ENCODE data around the gene TMEM158. TPM values are rescaled to one million over a fixed set of nuclear protein-coding genes. Genes with fewer than 3 reads are reported as not detected.
A peak's percentile ranks its signal among the peaks of the same experiment; 100 is the strongest.

The TMEM158 gene
- total RNA-seq, 2 donors from 2014 or later: not detected

DNA sequence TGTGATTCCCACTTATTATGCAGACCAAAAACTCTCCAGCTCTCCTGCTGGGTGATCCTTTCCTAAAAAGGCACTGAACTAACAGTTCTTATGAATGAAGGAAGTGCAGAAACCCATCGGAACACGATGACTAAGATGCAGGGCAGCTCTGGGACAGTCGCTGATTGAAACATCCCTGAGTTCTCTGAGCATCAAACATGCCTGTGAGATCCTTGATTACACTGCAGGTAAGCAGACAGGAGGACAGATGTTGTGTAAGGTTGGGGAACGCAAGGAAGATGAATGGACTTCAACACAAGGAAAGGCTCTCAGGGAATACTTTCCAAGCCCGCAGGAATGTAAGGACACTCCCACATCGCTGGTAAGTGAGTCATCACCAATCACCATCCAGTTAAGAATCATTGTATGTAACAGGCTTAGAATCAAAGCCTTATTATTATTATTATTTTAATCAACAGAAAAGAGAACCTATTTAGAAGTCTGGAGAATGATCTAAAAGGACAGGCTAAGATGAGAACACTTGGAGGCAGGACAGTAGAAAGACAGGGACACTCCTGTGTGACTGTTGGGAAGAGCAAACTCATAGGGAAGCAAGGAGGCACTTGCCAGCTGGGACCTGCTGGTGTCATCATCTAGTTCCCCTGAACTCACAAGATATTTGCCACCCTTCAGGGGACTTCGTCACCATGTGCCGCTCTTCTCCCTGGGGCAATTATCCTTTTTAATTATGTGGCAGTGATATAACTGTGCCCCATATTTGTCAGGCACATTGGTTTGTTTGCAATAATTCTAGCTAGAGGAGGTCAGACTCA is 26.0 kb downstream of the TMEM158 start:
- Mint-ChIP-seq H3K36me3 (ENCODE audit: low read depth) (no peaks in the 10 kb centered on the region), H3K4me1 (no peaks in the 10 kb centered on the region), H3K9me3 (no peaks in the 10 kb centered on the region), H3K4me3 (no peak overlapping the region), H3K27ac (no peak overlapping the region), H3K27me3 (peaks cover 24% of the 10 kb centered on the region)
- no peak for ATAC-seq (replicated peaks)

- Mint-ChIP-seq H3K27ac (no peak overlapping the region), H3K27me3 (peaks cover 27% of the 10 kb centered on the region), H3K4me1 (no peaks in the 10 kb centered on the region), H3K9me3 (no peaks in the 10 kb centered on the region), H3K36me3 (ENCODE audit: low read depth) (no peaks in the 10 kb centered on the region), H3K4me3 (no peak overlapping the region)
- no peak for ATAC-seq (replicated peaks)
These were observed 27.5 kb downstream of the TMEM158 start for GRCh38 chr3:45198264-45199260.

DNA sequence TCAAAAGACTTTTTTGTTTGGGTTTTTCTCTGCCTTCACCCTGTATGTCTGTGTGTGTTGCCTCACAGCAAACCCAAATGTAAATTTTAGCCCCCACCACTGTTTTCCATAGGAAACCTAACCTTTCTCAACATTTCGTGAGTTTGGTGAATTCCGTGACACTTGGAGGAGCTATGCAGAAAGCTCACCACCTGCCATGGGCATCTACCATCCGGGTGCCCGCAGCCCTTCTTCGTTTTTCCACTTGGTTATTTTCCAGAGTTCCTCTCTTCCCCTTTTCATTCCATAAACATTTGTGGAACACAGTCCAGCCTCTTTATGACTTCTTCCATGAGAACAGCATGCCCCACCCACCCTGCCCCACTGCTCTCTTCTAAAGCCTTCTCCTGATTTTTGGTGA is 31.3 kb downstream of the TMEM158 start:
- ATAC-seq (replicated peaks): no peak
- H3K9me3 Mint-ChIP-seq: no peaks in the 10 kb centered on the region
- no peaks in the 10 kb centered on the region for H3K4me1 Mint-ChIP-seq
- no peaks in the 10 kb centered on the region for H3K36me3 Mint-ChIP-seq (ENCODE audit: low read depth)
- H3K27me3 Mint-ChIP-seq: peaks cover 27% of the 10 kb centered on the region
- H3K4me3 Mint-ChIP-seq: no peak overlapping the region
- H3K27ac Mint-ChIP-seq: no peak overlapping the region

GRCh38 chr3:45191924-45192417 is 34.1 kb downstream of the TMEM158 start:
- Mint-ChIP-seq H3K4me1 (peaks cover 6% of the 10 kb centered on the region), H3K27ac (no peak overlapping the region), H3K9me3 (no peaks in the 10 kb centered on the region), H3K27me3 (peaks cover 18% of the 10 kb centered on the region), H3K4me3 (no peak overlapping the region), H3K36me3 (ENCODE audit: low read depth) (no peaks in the 10 kb centered on the region)
- ATAC-seq (replicated peaks): no peak

GRCh38 chr3:45191424-45191823 is 34.7 kb downstream of the TMEM158 start:
- Mint-ChIP-seq H3K27me3 (peaks cover 12% of the 10 kb centered on the region), H3K27ac (no peak overlapping the region), H3K4me1 (peaks cover 6% of the 10 kb centered on the region), H3K4me3 (no peak overlapping the region), H3K9me3 (no peaks in the 10 kb centered on the region), H3K36me3 (ENCODE audit: low read depth) (no peaks in the 10 kb centered on the region)
- no peak for ATAC-seq (replicated peaks)

- Mint-ChIP-seq H3K9me3 (no peaks in the 10 kb centered on the region), H3K36me3 (ENCODE audit: low read depth) (no peaks in the 10 kb centered on the region), H3K27ac (no peak overlapping the region), H3K27me3 (peaks cover 5% of the 10 kb centered on the region), H3K4me3 (no peak overlapping the region), H3K4me1 (peaks cover 6% of the 10 kb centered on the region)
- ATAC-seq (replicated peaks): no peak
These were observed 37.1 kb downstream of the TMEM158 start for GRCh38 chr3:45188719-45189659.

GRCh38 chr3:45187694-45188141 is 38.4 kb downstream of the TMEM158 start:
- H3K36me3 Mint-ChIP-seq (ENCODE audit: low read depth): no peaks in the 10 kb centered on the region
- H3K4me1 Mint-ChIP-seq: peaks cover 6% of the 10 kb centered on the region
- peak; percentile 84 for ATAC-seq (replicated peaks)
- H3K9me3 Mint-ChIP-seq: no peaks in the 10 kb centered on the region
- H3K27ac Mint-ChIP-seq: peak overlapping the region; percentile 21
- H3K4me3 Mint-ChIP-seq: no peak overlapping the region
- H3K27me3 Mint-ChIP-seq: peaks cover 5% of the 10 kb centered on the region

DNA sequence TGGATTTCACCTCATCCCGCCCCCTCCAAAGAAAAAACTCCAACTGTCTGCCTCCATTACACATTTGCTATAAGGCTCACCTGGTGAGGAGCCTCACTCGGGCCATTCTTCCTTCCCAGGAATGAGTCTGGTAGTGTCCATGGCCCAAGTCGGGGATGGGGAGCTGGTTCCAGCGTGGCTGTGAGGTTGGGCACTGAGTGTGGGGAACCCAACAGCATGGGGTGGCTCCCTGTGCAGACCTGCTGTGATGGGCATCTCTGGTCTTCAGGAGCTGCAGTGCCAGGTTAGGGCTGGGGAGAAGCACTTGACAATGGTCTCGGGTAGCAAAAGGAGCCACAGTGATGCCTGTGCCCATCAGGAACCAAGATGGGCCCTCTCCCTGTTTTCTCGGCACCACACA is 39.2 kb downstream of the TMEM158 start:
- H3K36me3 Mint-ChIP-seq (ENCODE audit: low read depth): no peaks in the 10 kb centered on the region
- no peak overlapping the region for H3K4me3 Mint-ChIP-seq
- peaks cover 5% of the 10 kb centered on the region for H3K27me3 Mint-ChIP-seq
- ATAC-seq (replicated peaks): no peak
- H3K4me1 Mint-ChIP-seq: peaks cover 6% of the 10 kb centered on the region
- no peaks in the 10 kb centered on the region for H3K9me3 Mint-ChIP-seq
- H3K27ac Mint-ChIP-seq: no peak overlapping the region

DNA sequence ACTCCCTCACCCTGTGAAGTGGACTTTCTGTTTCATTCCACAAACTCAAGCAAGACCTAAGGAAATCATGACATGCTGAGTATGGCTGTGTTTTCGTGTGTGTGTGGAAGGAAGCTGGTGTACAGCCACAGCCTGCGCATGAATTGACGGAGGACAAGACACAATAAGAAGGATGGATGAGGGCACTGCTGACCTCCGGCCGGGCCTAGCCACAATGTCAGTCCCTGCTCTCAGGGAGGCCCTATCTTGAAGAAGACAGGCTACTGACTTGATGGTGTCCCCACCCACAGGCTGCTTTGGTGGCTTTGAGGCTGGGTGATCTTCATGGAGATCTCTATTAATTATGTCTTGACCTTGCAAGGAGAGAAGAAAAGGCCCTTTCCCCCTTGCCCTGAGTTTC is 40.6 kb downstream of the TMEM158 start:
- Mint-ChIP-seq H3K27me3 (peaks cover 5% of the 10 kb centered on the region), H3K4me1 (peaks cover 6% of the 10 kb centered on the region), H3K27ac (no peak overlapping the region), H3K4me3 (no peak overlapping the region), H3K9me3 (no peaks in the 10 kb centered on the region), H3K36me3 (ENCODE audit: low read depth) (no peaks in the 10 kb centered on the region)
- no peak for ATAC-seq (replicated peaks)

DNA sequence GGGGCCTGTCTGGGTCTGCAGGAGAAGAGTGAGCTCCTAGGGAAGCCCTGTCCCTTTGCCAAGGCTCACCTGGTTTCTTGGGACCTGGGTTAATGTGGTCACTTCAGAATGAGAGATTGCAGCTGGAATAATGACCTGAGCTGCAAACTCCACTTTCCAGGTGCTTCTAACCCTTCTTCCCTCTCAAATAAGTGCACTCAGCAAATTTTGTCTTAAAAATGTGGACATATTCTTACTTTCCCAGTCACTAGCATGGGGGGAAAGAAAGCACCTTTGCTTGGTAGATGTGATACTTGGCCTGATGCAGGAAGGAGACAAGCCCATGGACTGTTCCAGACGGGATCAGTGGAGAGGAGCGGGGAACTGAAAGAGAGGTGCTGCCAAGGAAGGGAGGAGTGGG is 41.0 kb downstream of the TMEM158 start:
- H3K4me3 Mint-ChIP-seq: no peak overlapping the region
- no peak for ATAC-seq (replicated peaks)
- peaks cover 6% of the 10 kb centered on the region for H3K4me1 Mint-ChIP-seq
- H3K27me3 Mint-ChIP-seq: peaks cover 7% of the 10 kb centered on the region
- H3K27ac Mint-ChIP-seq: no peak overlapping the region
- no peaks in the 10 kb centered on the region for H3K36me3 Mint-ChIP-seq (ENCODE audit: low read depth)
- no peaks in the 10 kb centered on the region for H3K9me3 Mint-ChIP-seq

DNA sequence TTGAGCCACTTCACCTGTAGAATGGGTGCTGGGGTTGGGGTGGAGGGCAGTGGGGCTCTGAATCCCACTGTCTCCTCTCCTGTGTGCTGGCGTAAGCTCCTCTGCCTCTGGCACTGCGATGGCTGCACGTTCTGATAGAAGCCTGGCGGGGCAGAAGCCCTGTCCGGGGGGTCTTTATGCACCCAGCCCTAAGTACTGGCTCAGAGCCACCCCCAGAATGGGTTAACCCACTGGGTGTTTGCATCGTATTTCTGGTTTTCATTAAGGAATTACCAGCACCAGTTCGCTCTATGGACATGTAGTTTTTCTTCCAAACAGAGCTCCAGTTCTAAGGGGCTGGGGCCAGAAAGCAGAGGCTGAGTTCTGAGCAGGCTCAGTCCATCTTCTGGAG is 42.2 kb downstream of the TMEM158 start:
- H3K9me3 Mint-ChIP-seq: no peaks in the 10 kb centered on the region
- ATAC-seq (replicated peaks): no peak
- H3K27me3 Mint-ChIP-seq: peaks cover 8% of the 10 kb centered on the region
- no peak overlapping the region for H3K4me3 Mint-ChIP-seq
- H3K4me1 Mint-ChIP-seq: peaks cover 6% of the 10 kb centered on the region
- H3K36me3 Mint-ChIP-seq (ENCODE audit: low read depth): no peaks in the 10 kb centered on the region
- H3K27ac Mint-ChIP-seq: no peak overlapping the region

DNA sequence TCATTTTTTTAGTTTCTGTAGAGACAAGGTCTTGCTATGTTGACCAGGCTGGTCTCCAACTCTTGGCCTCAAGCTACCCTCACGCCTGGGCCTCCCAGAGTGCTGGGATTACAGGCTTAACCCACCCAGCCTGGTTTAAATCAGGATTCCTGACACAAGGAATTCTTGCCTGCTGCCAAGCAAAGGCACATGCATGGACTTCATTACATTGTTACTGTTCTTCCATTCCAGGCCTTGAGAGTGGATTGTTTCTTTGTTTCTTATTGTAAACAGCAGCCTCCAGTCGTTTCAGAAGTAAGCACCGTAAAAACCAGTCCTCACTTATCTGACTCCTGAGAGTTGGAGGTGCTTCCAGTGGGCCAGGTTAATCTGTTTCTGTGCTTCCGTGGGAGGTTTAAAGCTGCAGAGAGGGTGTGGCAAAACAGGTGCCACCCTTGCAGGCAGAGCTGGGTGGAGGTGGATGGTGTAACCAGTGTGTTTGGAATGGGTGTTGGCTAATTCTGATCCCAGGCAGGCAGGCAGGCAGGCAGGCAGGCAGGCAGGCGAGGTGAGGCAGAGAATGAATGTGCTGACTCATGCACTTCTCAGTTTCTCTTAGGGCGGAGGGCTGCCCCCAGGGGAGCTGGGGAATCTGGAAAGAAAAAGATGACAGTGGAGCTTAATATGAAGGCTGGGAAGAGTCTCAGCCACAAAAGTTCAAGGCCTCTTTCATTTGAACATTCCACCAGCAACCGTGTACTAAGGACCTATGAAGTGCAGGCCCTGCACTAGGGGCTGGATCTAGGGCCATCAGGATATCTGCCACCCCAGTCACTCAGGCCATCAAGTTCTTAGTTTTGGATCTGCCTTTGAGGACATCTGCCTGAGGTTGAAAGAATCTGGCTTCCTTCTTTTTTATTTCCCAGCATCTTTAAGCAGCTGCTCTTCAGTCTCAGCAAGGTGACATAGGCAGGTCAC is 42.9 kb downstream of the TMEM158 start:
- H3K27ac Mint-ChIP-seq: no peak overlapping the region
- H3K27me3 Mint-ChIP-seq: peaks cover 8% of the 10 kb centered on the region
- H3K36me3 Mint-ChIP-seq (ENCODE audit: low read depth): no peaks in the 10 kb centered on the region
- ATAC-seq (replicated peaks): no peak
- no peak overlapping the region for H3K4me3 Mint-ChIP-seq
- no peaks in the 10 kb centered on the region for H3K9me3 Mint-ChIP-seq
- H3K4me1 Mint-ChIP-seq: peaks cover 6% of the 10 kb centered on the region

DNA sequence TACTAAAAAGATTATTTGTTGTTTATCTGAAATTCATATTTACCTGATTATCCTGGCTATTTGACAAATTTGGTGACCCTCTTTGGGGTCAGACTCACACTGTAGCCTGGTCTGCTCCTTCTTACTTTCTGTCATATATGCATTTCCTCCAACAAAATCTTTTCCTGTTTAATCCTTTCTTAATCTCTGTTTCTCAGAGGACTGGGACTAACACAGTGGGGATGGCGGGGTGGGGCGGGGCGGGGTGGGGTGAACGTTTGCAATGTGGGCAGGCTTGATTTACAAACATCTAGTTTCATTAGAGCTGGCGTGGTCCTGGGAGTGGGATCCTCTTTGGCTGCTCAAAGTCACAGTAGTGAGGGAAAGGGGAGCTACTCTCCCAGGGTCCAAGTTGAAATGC is 44.6 kb downstream of the TMEM158 start:
- no peak for ATAC-seq (replicated peaks)
- H3K9me3 Mint-ChIP-seq: no peaks in the 10 kb centered on the region
- no peak overlapping the region for H3K4me3 Mint-ChIP-seq
- no peaks in the 10 kb centered on the region for H3K36me3 Mint-ChIP-seq (ENCODE audit: low read depth)
- no peak overlapping the region for H3K27ac Mint-ChIP-seq
- no peaks in the 10 kb centered on the region for H3K4me1 Mint-ChIP-seq
- peaks cover 14% of the 10 kb centered on the region for H3K27me3 Mint-ChIP-seq
